IMR-90 (cell line): ENCODE data around the gene MRPL20. TPM values are rescaled to one million over a fixed set of nuclear protein-coding genes. Genes with fewer than 3 reads are reported as not detected.
A peak's percentile ranks its signal among the peaks of the same experiment; 100 is the strongest.

ENCODE experiments used
- ATAC-seq: fragments of 200-7000 bp; cut with Tn5 transposase; 2 replicates; pipeline ENCODE4 v1.9.1; 2020; ENCODE audit warnings: low read depth, mild to moderate bottlenecking, moderate library complexity
- BruUV-seq: library from RNA; stranded (reverse); fragments of 400-500 nt; replicated peaks from 2 replicates; lab custom pipeline; 2021; lab: Mats Ljungman, UMichigan
- CTCF ChIA-PET: fragments of 300-600 bp; formaldehyde crosslinking; extraction: SDS; loops from one replicate; lab custom pipeline; 2021; ENCODE audit warnings: antibody characterized with exemption; lab: Yijun Ruan, JAX
- POLR2A ChIA-PET: fragments of 300-600 bp; sonication (Branson Sonifier 250); formaldehyde crosslinking; loops from one replicate; lab custom pipeline; 2022; ENCODE audit warnings: antibody characterized with exemption; ENCODE audit not compliant: unreplicated experiment; lab: Charles Lee
- DNase-seq: peaks from one replicate; pipeline ENCODE4 v3.0.0; 2013
- H2AFZ ChIP-seq: replicated peaks from 2 replicates; pipeline ENCODE3; 2013; ENCODE audit warnings: low read length, mild to moderate bottlenecking; ENCODE audit not compliant: poor library complexity
- H2AK5ac ChIP-seq: 2 replicates; pipeline ENCODE4 v1.6.1; 2013; ENCODE audit warnings: low read depth, low read length, inconsistent platforms
- H2AK9ac ChIP-seq: replicated peaks from 2 replicates; pipeline ENCODE3; 2013; ENCODE audit warnings: mild to moderate bottlenecking, low read depth, low read length, moderate library complexity; ENCODE audit not compliant: poor library complexity
- H2BK120ac ChIP-seq: 2 replicates; pipeline ENCODE4 v1.6.1; 2013; ENCODE audit warnings: low read depth, low read length, inconsistent platforms
- H2BK15ac ChIP-seq: 3 replicates; pipeline ENCODE4 v1.6.1; 2013; ENCODE audit warnings: low read depth, low read length, inconsistent platforms
- H2BK20ac ChIP-seq: 2 replicates; pipeline ENCODE4 v1.6.1; 2013; ENCODE audit warnings: low read depth, mild to moderate bottlenecking, inconsistent platforms, low read length, moderate library complexity
- H2BK5ac ChIP-seq: 2 replicates; pipeline ENCODE4 v1.6.1; 2013; ENCODE audit warnings: mild to moderate bottlenecking, low read depth, low read length, inconsistent platforms; ENCODE audit not compliant: poor library complexity, severe bottlenecking
- H3K14ac ChIP-seq: replicated peaks from 2 replicates; pipeline ENCODE4 v1.6.1; 2013; ENCODE audit warnings: low read depth, low read length, inconsistent platforms
- H3K18ac ChIP-seq: 2 replicates; pipeline ENCODE4 v1.6.1; 2013; ENCODE audit warnings: low read depth, low read length, control low read depth
- H3K23ac ChIP-seq: 2 replicates; pipeline ENCODE4 v1.6.1; 2013; ENCODE audit warnings: low read depth, low read length, inconsistent platforms
- H3K27ac ChIP-seq: 2 replicates; pipeline ENCODE4 v1.5.1; 2013; ENCODE audit warnings: mild to moderate bottlenecking, control low read depth, low read length; ENCODE audit not compliant: insufficient read depth
- H3K27me3 ChIP-seq: 2 replicates; pipeline ENCODE4 v1.6.1; 2013; ENCODE audit warnings: low read length; ENCODE audit not compliant: control insufficient read depth, insufficient read depth
- H3K36me3 ChIP-seq: 2 replicates; pipeline ENCODE4 v1.6.1; 2013; ENCODE audit warnings: low read length, mixed read lengths; ENCODE audit not compliant: control insufficient read depth, insufficient read depth
- H3K4ac ChIP-seq: 2 replicates; pipeline ENCODE4 v1.6.1; 2013; ENCODE audit warnings: low read depth, low read length, inconsistent platforms
- H3K4me1 ChIP-seq: 2 replicates; pipeline ENCODE4 v1.6.1; 2013; ENCODE audit warnings: low read length, mixed read lengths; ENCODE audit not compliant: control insufficient read depth, insufficient read depth
- H3K4me2 ChIP-seq: 2 replicates; pipeline ENCODE4 v1.6.1; 2013; ENCODE audit warnings: low read depth, mild to moderate bottlenecking, control low read depth, low read length, moderate library complexity
- H3K4me3 ChIP-seq: 2 replicates; pipeline ENCODE4 v1.5.1; 2013; ENCODE audit warnings: low read depth, mild to moderate bottlenecking, control low read depth, low read length, moderate library complexity; ENCODE audit not compliant: insufficient read depth
- H3K56ac ChIP-seq: 2 replicates; pipeline ENCODE4 v1.6.1; 2013; ENCODE audit warnings: low read length, inconsistent platforms; ENCODE audit not compliant: insufficient read depth; ENCODE audit errors: extremely low read depth
- H3K79me1 ChIP-seq, 2 experiments: 2 replicates each; pipeline ENCODE4 v1.6.1; 2013; ENCODE audit warnings: low read length in 2 of 2, inconsistent platforms in 1 of 2, low read depth in 1 of 2
- H3K9ac ChIP-seq: 2 replicates; pipeline ENCODE4 v1.6.1; 2013; ENCODE audit warnings: low read depth, low read length, control low read depth
- H3K9me1 ChIP-seq: 2 replicates; pipeline ENCODE4 v1.6.1; 2013; ENCODE audit warnings: low read length, inconsistent platforms; ENCODE audit not compliant: insufficient read depth
- H3K9me3 ChIP-seq: 2 replicates; pipeline ENCODE4 v1.6.1; 2013; ENCODE audit warnings: low read length; ENCODE audit not compliant: control insufficient read depth, insufficient read depth
- H4K20me1 ChIP-seq: 2 replicates; pipeline ENCODE4 v1.6.1; 2013; ENCODE audit warnings: low read length, inconsistent platforms; ENCODE audit not compliant: insufficient read depth
- H4K5ac ChIP-seq: 2 replicates; pipeline ENCODE4 v1.6.1; 2013; ENCODE audit warnings: mild to moderate bottlenecking, low read depth, low read length, control low read depth
- H4K8ac ChIP-seq, 2 experiments: 2 replicates each; pipeline ENCODE4 v1.6.1; 2013; ENCODE audit warnings: low read depth in 2 of 2, low read length in 2 of 2, control low read depth in 1 of 2, inconsistent platforms in 1 of 2
- H4K91ac ChIP-seq: 2 replicates; pipeline ENCODE4 v1.6.1; 2013; ENCODE audit warnings: low read depth, low read length, inconsistent platforms; ENCODE audit not compliant: insufficient read depth
- BHLHE40 ChIP-seq: fragments of 150-350 bp; IDR thresholded peaks from 2 replicates; pipeline ENCODE4 v1.6.1; 2016; ENCODE audit warnings: mild to moderate bottlenecking, low read depth, low read length
- CTCF ChIP-seq: conservative IDR thresholded peaks from 2 replicates; pipeline ENCODE4 v1.5.1; 2012; ENCODE audit warnings: mild to moderate bottlenecking, low read depth, low read length, improper control_type of control experiment
- FOS ChIP-seq: fragments of 150-350 bp; IDR thresholded peaks from 2 replicates; pipeline ENCODE4 v1.6.1; 2016; ENCODE audit warnings: low read depth, low read length
- MAFK ChIP-seq: IDR thresholded peaks from 2 replicates; pipeline ENCODE4 v1.6.1; 2012; ENCODE audit warnings: low read depth, low read length, improper control_type of control experiment
- MAZ ChIP-seq: IDR thresholded peaks from 2 replicates; pipeline ENCODE4 v1.6.1; 2012; ENCODE audit warnings: low read depth, mild to moderate bottlenecking, low read length, improper control_type of control experiment, moderate library complexity, borderline replicate concordance
- POLR2A ChIP-seq: IDR thresholded peaks from 2 replicates; pipeline ENCODE4 v1.6.1; 2012; ENCODE audit warnings: mild to moderate bottlenecking, low read depth, low read length
- RAD21 ChIP-seq: IDR thresholded peaks from 2 replicates; pipeline ENCODE4 v1.6.1; 2012; ENCODE audit warnings: low read length, improper control_type of control experiment
- RCOR1 ChIP-seq: IDR thresholded peaks from 2 replicates; pipeline ENCODE4 v1.6.1; 2012; ENCODE audit warnings: mild to moderate bottlenecking, low read length, improper control_type of control experiment; ENCODE audit not compliant: insufficient replicate concordance
- SMC3 ChIP-seq: fragments of 150-350 bp; IDR thresholded peaks from 2 replicates; pipeline ENCODE4 v1.6.1; 2016; ENCODE audit warnings: low read depth, mild to moderate bottlenecking, antibody characterized with exemption, low read length, moderate library complexity
- USF2 ChIP-seq: fragments of 150-350 bp; IDR thresholded peaks from 2 replicates; pipeline ENCODE4 v1.6.1; 2017; ENCODE audit warnings: mild to moderate bottlenecking, antibody characterized with exemption, low read length, low read depth
- WGBS, 2 experiments: methylation state at CpG; one replicate each; pipeline versions ENCODE4 v1.1.5 to v1.1.7; 2013; ENCODE audit warnings: missing lambda C conversion rate in 2 of 2; ENCODE audit not compliant: insufficient read length in 1 of 2; ENCODE audit errors: extremely low coverage in 2 of 2; 5-methylcytosine and 5-hydroxymethylcytosine counted together
- dilution Hi-C: fragments of 300-500 bp; cut with HindIII; formaldehyde crosslinking; loops from one replicate; pipeline ENCODE4 v1.14.3; 2018; ENCODE audit warnings: low sequenced_read_pairs; ENCODE audit not compliant: unreplicated experiment
- in situ Hi-C: fragments of 300-500 bp; cut with MboI; formaldehyde crosslinking; loops from 3 replicates; pipeline ENCODE4 v1.14.3; 2019; ENCODE audit warnings: low sequenced_read_pairs, inconsistent platforms, mixed read lengths
- intact Hi-C: fragments of 100-400 bp; cut with micrococcal nuclease; formaldehyde crosslinking; loops from 2 replicates; pipeline ENCODE4 v1.10.0; 2022
- polyA plus RNA-seq, 3 experiments: library from polyadenylated mRNA; depleted of rRNA; stranded (reverse); fragments of >200 nt; gene quantifications; 2 replicates each; pipeline ENCODE4 v1.2.3, GENCODE V29; 2012; ENCODE audit warnings: low replicate concordance in 1 of 3
- total RNA-seq: library from RNA; depleted of rRNA; stranded (reverse); fragments of >200 nt; gene quantifications from 2 replicates; pipeline ENCODE4 v1.2.3, GENCODE V29; 2012

MRPL20 gene
- total and polyA plus RNA-seq, 2 of the 4 experiments (the other 2 are of a cell fraction), result 141 to 157 TPM

DNA sequence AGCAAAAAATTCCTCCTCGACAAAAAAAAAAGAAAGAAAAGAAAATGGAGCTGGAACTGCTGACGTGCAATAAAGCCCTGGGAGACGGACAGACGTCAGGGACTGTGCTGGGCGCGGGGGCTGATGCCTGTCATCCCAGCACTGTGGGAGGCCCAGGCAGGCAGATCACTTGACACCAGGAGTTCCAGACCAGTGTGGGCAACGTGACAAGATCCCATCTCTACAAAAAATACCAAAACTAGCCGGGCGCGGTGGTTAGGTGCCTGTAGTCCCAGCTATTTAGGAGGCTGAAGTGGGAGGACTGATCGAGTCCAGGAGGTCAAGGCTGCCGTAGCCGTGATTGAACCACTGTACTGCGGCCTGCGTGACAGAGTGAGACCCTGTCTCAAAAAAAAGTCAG is 17.6 kb upstream of the MRPL20 start:
- Histone ChIP-seq H3K27me3 (no peaks in the 10 kb centered on the region), H3K4me2 (no peak overlapping the region), H3K14ac (no peak overlapping the region), H3K36me3 (no peaks in the 10 kb centered on the region), H3K27ac (no peak overlapping the region), H3K9me3 (no peaks in the 10 kb centered on the region), H3K9ac (no peak overlapping the region), H2BK20ac (no peak overlapping the region), H4K20me1 (no peaks in the 10 kb centered on the region), H3K18ac (no peak overlapping the region), H2BK5ac (no peak overlapping the region), H2AK5ac (no peak overlapping the region), H3K4me1 (peaks cover 5% of the 10 kb centered on the region; the same call in 1 of the 2 replicates), H4K91ac (no peak overlapping the region), H3K23ac (no peak overlapping the region), H3K9me1 (no peaks in the 10 kb centered on the region), H3K56ac (no peak overlapping the region), H2BK15ac (no peak overlapping the region), H4K8ac (no peak overlapping the region), H2BK120ac (no peak overlapping the region), H3K4ac (no peak overlapping the region), H3K4me3 (no peak overlapping the region), H2AK9ac (peak overlapping the region; percentile 72), H4K5ac (no peak overlapping the region), H2AFZ (no peak overlapping the region), H3K79me1 (no peaks in the 10 kb centered on the region)
- ChIA-PET POLR2A (interaction anchor here (0.5 kb wide), 1 partner anchor 33 kb away, joined by 3 read pairs; no protein-coding TSS in a partner anchor), CTCF (no interaction called here)
- in situ Hi-C loops, result no loop called here
- intact Hi-C loops, result no loop called here
- dilution Hi-C loops, result no loop called here
- ATAC-seq, result no peak
- TF ChIP-seq BHLHE40 (no peak), SMC3 (no peak), FOS (no peak), POLR2A (no peak), CTCF (no peak), MAFK (no peak), RCOR1 (no peak), RAD21 (no peak), MAZ (no peak), USF2 (no peak)
- DNase-seq, result no peak
- BruUV-seq, result no TSS peak
- WGBS, 2 experiments, result 77% methylated on average over 4 of the region's 15 CpGs; no CpG with 5 or more reads in 1 of the 2 experiments
